Measurements from ENCODE around the gene TRAPPC8. TPM values are rescaled to one million over a fixed set of nuclear protein-coding genes. Genes with fewer than 3 reads are reported as not detected.
"Not testable (repeated sequence)": the region's sequence is repeated elsewhere in the genome, so short reads cannot be mapped to it uniquely, and the experiment has no call there.

Gene TRAPPC8, protein sequence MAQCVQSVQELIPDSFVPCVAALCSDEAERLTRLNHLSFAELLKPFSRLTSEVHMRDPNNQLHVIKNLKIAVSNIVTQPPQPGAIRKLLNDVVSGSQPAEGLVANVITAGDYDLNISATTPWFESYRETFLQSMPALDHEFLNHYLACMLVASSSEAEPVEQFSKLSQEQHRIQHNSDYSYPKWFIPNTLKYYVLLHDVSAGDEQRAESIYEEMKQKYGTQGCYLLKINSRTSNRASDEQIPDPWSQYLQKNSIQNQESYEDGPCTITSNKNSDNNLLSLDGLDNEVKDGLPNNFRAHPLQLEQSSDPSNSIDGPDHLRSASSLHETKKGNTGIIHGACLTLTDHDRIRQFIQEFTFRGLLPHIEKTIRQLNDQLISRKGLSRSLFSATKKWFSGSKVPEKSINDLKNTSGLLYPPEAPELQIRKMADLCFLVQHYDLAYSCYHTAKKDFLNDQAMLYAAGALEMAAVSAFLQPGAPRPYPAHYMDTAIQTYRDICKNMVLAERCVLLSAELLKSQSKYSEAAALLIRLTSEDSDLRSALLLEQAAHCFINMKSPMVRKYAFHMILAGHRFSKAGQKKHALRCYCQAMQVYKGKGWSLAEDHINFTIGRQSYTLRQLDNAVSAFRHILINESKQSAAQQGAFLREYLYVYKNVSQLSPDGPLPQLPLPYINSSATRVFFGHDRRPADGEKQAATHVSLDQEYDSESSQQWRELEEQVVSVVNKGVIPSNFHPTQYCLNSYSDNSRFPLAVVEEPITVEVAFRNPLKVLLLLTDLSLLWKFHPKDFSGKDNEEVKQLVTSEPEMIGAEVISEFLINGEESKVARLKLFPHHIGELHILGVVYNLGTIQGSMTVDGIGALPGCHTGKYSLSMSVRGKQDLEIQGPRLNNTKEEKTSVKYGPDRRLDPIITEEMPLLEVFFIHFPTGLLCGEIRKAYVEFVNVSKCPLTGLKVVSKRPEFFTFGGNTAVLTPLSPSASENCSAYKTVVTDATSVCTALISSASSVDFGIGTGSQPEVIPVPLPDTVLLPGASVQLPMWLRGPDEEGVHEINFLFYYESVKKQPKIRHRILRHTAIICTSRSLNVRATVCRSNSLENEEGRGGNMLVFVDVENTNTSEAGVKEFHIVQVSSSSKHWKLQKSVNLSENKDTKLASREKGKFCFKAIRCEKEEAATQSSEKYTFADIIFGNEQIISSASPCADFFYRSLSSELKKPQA (N-terminal part only)
- total RNA-seq (2014; rRNA removed; shearing (Covaris generic)) = 39.6 and 48.1 TPM in 2 replicates

GRCh38 chr18:31942999-31943877, at the start of gene TRAPPC8:
Gene TRAPPC8, minus strand, starts transcription at chr18:31943128. Its CDS starts 364 bp downstream, at chr18:31942764.
- peak; percentile 97 for DNase-seq (ENCODE audit: low spot score)

GRCh38 chr18:31990823-31991222, 47.9 kb upstream of the TRAPPC8 start:
- no peak for DNase-seq (ENCODE audit: low spot score)

DNA sequence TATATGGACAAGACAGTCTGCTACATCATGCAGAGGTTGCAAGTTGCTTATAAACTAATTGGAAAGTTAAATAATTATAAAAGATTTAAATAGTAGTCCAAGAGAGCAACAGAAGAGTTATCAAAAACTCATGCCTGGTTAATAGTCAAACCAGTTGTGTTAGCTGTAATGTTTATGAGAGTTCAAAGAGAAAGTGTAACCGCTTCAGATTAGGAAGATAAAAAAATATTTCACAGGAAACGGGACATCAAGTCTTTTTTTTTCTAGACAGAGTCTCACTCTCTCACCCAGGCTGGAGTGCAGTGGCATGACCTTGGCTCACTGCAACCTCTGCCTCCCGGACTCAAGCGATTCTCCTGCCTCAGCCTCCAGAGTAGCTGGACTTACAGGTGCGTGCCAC, 41.0 kb upstream of the TRAPPC8 start:
- DNase-seq (ENCODE audit: low spot score) = no peak

- no peak for DNase-seq (ENCODE audit: low spot score)
Observed at GRCh38 chr18:31983020-31983419, 40.1 kb upstream of the TRAPPC8 start.

- no peak for DNase-seq (ENCODE audit: low spot score)
Observed at GRCh38 chr18:31980863-31981262, 37.9 kb upstream of the TRAPPC8 start.

- DNase-seq (ENCODE audit: low spot score) = no peak
Observed at GRCh38 chr18:31979714-31980113, 36.8 kb upstream of the TRAPPC8 start.

DNA sequence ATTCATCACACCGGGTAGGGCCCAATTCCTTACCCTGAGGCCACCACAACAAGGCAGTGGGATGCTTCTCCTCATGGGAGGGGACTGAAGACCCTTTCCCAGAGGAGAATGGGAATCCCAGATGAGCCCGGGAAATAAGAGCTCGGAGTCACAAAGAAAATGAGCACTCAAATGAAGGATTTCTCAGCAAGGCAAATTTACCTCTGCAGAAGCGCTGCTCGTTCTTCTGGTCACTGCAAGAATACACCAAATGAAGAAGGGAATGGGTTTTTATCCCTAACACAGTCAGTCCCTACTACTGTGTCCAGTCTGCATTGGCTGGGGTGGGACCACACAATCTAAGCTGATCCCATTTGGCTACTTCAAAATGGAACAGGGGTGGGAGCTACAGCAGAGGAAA, 35.7 kb upstream of the TRAPPC8 start:
- DNase-seq (ENCODE audit: low spot score) = no peak

DNA sequence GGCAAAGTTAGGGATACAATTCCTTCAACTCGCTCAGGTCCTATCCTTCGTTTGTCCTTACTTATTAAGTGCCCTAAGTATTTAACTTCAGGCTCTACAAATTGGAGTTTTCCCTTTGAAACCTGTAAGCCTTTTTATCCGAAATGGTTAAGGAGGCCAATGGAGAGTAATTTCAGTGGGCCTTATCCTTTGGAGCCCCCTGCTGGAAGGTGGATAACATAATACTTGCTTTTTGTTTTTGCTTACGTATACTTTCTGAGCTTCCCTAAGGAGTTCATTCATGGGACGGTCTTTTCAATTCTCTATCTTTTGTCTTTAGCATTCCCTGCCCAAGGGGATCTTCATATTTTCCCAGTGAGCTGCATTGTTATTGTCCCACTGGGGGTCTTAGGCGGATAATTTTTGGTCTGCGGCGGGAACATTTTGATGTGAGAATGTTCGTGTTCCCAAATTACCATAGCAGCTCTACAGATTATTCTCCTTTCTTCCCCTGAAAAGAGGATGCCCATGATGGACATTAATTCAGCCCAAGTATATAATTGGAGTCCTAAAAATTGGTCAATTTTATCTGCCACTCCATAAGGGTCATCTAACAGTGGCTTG, 34.4 kb upstream of the TRAPPC8 start:
- DNase-seq (ENCODE audit: low spot score) = peak; percentile 50

GRCh38 chr18:31976242-31976641, 33.3 kb upstream of the TRAPPC8 start:
- no peak for DNase-seq (ENCODE audit: low spot score)

GRCh38 chr18:31973929-31974546, 31.1 kb upstream of the TRAPPC8 start:
- no peak for DNase-seq (ENCODE audit: low spot score)

DNA sequence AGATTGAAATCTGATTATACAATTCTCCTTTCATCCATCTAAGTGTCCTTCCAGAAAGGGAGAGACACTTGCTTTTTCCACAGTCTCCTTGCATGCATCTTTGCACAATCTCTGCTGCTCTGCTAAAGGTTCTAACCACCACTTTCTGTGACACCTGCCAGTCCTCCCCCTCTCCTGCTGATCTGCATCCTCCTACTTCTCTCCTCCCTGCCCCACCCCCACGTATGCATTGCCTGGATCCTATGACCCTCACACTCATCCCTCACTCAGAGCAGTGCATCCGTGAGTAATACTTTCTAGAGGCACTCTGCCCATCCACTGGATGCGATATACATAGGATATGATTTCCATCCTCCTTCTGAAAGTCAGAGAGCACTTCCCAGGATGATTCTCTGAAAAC, 27.7 kb upstream of the TRAPPC8 start:
- no peak for DNase-seq (ENCODE audit: low spot score)

GRCh38 chr18:31965316-31965970, 22.5 kb upstream of the TRAPPC8 start:
- DNase-seq (ENCODE audit: low spot score) = no peak

DNA sequence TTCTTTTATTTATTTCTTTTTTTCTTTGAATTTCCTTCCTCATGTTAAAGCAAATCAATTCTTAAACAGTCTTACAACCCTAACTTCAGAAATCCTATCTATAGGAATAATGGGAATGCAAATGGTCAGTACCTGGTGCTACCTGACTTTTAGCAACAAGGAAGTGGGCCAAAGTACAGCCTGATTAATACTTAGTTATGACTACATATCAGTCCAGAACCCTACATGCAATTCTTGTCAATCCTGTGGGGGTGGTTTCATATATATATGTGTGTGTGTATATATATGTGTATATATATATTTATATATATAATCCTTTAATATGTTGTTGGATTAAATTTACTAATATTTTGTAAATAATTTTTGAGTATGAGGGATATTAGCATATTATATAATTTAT, 14.8 kb upstream of the TRAPPC8 start:
- DNase-seq (ENCODE audit: low spot score) = no peak

GRCh38 chr18:31954349-31954748, 11.4 kb upstream of the TRAPPC8 start:
- peak; percentile 63 for DNase-seq (ENCODE audit: low spot score)

DNA sequence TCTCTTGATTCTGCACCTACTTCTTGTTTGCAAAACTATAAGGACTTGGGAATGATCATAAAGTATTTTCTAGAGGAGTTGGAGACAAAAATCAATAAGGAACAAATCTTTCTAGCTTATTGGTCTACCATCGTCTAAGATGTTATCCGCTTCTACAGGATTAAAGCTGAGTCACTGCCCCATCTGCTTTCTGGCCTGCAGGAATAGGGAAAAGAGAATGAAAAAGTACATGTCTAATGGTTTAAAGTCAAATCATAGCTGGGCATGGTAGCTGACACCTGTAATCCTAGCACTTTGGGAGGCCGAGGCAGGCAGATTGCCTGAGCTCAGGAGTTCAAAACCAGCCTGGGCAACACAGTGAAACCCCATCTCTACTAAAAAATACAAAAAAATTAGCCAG, 10.8 kb upstream of the TRAPPC8 start:
- not testable (repeated sequence) for DNase-seq (ENCODE audit: low spot score)

DNA sequence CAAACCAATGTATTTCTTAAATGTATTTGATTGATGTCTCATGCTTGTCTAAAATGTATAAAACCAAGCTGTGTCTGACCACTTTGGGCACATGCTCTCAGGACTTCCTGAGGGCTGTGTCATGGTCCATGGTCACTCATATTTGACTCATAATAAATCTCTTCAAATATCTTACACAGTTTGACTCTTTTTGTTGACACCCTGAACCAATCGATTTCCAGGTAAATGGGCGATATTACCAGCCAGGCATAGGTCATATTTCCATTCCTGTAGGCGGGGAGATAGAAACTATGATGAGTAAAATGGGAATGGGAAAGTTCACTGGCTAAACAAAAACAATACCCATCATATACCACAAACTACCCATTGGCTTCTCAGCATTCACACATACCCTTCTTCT, 9.3 kb upstream of the TRAPPC8 start:
- no peak for DNase-seq (ENCODE audit: low spot score)

GRCh38 chr18:31950583-31950982, 7.7 kb upstream of the TRAPPC8 start:
- no peak for DNase-seq (ENCODE audit: low spot score)

DNA sequence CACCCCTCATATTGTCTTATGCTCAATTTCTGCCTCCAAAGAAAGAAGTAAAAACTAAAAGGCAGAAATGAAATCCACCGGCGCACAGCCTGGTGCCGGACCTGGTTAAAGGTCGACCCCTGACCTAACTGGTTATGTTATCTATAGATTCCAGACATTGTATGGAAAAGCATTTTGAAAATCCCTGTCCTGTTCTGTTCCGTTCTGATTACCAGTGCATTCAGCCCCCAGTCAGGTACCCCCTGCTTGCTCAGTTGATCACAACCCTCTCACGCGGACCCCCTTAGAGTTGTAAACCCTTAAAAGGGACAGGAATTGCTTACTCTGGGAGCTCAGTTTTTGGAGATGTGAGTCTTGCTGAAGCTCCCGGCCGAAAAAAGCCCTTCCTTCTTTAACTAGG, 5.4 kb upstream of the TRAPPC8 start:
- not testable (repeated sequence) for DNase-seq (ENCODE audit: low spot score)

DNA sequence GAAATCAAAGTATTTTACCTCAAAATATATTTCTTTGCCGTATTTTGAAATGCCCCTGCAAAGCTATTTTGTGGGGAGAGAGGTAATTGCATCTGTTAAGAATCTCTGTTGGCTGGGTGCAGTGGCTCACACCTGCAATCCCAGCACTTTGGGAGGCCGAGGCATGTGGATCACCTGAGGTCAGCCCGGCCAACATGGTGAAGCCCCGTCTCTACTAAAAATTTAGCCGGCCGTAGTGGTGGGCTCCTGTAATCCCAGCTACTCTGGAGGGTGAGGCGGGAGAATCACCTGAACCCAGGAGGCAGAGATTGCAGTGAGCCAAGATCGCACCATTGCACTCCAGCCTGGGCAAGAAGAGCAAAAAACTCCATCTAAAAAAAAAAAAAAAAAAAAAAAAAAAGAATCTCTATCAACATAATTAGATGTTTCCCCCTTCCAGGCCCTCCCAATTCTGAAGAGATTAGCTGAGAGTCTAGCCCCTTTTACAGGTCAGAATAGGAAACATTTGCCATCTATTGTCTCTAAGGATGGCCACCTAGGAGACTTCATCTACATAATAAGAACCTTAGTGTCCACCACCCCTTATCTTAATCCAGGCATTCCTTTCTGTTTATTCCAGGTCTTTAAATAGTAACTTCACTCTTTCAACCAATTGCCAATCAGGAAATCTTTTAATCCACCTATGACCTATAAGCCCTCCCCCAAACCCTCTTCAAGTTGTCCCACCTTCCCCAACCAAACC, 3.5 kb upstream of the TRAPPC8 start:
- no peak for DNase-seq (ENCODE audit: low spot score)
